ENCODE data around the gene C11orf91.
"Not testable (repeated sequence)": the region's sequence is repeated elsewhere in the genome, so short reads cannot be mapped to it uniquely, and the experiment has no call there.

DNA sequence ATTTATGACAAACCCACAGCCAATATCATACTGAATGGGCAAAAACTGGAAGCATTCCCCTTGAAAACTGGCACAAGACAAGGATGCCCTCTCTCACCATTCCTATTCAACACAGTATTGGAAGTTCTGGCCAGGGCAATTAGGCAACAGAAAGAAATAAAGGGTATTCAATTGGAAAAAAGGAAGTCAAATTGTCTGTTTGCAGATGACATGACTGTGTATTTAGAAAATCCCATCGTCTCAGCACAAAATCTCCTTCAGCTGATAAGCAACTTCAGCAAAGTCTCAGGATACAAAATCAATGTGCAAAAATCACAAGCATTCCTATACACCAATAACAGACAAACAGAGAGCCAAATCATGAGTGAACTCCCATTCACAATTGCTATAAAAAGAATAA is 26.9 kb upstream of the C11orf91 start:
- not testable (repeated sequence) for TF ChIP-seq CTCF (conservative IDR thresholded peaks at IDR 0.05); EZH2 (IDR thresholded peaks at IDR 0.05; ENCODE audit: low read depth)
